GM18502 (cell line): ENCODE data around the gene APRT.
"Not testable (repeated sequence)": the region's sequence is repeated elsewhere in the genome, so short reads cannot be mapped to it uniquely, and the experiment has no call there.

Experiments
- ATAC-seq: cut with Tn5 transposase; IDR thresholded peaks from one replicate; pipeline ENCODE4 v1.9.1; 2021; ENCODE audit warnings: mild to moderate bottlenecking; ENCODE audit not compliant: unreplicated experiment, poor library complexity

APRT gene

GRCh38 chr16:88777471-88778270 is 34.1 kb downstream of the APRT start:
- no peak for ATAC-seq

- no peak for ATAC-seq
These were observed 35.9 kb downstream of the APRT start for GRCh38 chr16:88775825-88776224.

- no peak for ATAC-seq
These were observed 37.0 kb downstream of the APRT start for GRCh38 chr16:88774544-88775393.

GRCh38 chr16:88773812-88774291 is 37.9 kb downstream of the APRT start:
- no peak for ATAC-seq

GRCh38 chr16:88772871-88773811 is 38.6 kb downstream of the APRT start:
- ATAC-seq: no peak

GRCh38 chr16:88771781-88772180 is 39.9 kb downstream of the APRT start:
- ATAC-seq: not testable (repeated sequence)

GRCh38 chr16:88771294-88771772 is 40.4 kb downstream of the APRT start:
- no peak for ATAC-seq

- ATAC-seq: no peak
These were observed 41.1 kb downstream of the APRT start for GRCh38 chr16:88770461-88771293.

GRCh38 chr16:88769617-88770460 is 41.9 kb downstream of the APRT start:
- ATAC-seq: peak; percentile 43

GRCh38 chr16:88768071-88768783 is 43.5 kb downstream of the APRT start:
- no peak for ATAC-seq

GRCh38 chr16:88767546-88768070 is 44.1 kb downstream of the APRT start:
- no peak for ATAC-seq

- ATAC-seq: no peak
These were observed 44.8 kb downstream of the APRT start for GRCh38 chr16:88766975-88767374.

- ATAC-seq: no peak
These were observed 46.8 kb downstream of the APRT start for GRCh38 chr16:88764913-88765349.

GRCh38 chr16:88764080-88764479 is 47.6 kb downstream of the APRT start:
- no peak for ATAC-seq

- no peak for ATAC-seq
These were observed 48.1 kb downstream of the APRT start for GRCh38 chr16:88763502-88764053.

GRCh38 chr16:88762941-88763340 is 48.8 kb downstream of the APRT start:
- no peak for ATAC-seq

- no peak for ATAC-seq
These were observed 49.4 kb downstream of the APRT start for GRCh38 chr16:88762258-88762870.
